ELF-1 (cell line): ENCODE measurements around the gene CCDC9B.

Experiments used
- DNase-seq: peaks from one replicate; pipeline ENCODE4 v3.0.0-alpha.2; 2016; ENCODE audit warnings: low read depth, low spot score

Gene CCDC9B

DNA sequence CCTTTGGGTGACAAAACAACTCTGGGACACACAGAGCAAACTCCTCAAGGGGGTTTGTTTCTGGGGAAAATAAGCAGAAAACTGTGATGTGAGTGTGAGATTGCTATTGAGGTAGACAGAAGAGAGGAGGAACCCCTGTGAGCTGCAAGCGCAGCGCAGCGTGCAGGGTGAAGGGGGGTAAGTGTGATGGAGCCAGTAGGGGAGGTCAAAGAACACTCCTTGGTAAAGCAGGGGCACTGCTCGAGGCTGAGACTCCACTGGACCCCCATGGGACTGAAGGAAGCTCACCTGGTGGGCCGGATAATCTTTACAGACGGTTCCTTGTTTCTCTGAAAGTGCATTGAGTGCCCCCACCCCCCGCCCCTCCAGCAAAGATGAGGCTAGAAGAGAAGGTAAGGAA lies 9.7 kb downstream of the CCDC9B start:
- DNase-seq = no peak

GRCh38 chr15:40330368-40330836 lies 10.3 kb downstream of the CCDC9B start:
- DNase-seq = no peak

- DNase-seq = no peak
Measured at GRCh38 chr15:40329804-40330203, 10.9 kb downstream of the CCDC9B start.

DNA sequence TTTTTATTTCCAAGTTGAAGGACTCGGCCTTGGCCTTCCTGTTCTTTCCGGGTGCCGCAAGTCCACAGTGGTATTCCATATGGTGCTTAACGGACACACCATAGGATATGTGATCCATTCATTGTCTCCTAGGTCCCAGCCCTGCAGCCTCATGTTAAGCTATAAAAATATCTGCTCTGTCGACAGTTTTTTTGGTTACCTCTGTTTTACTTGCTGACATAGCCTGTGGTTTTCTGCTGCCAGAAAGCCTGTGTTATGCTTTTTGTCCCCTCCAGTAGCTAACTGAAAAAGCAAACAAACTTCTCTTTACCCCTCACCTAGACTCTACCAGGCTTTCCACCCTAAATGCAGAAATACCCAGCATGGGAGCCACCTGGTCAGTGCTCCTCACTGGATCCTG lies 12.0 kb downstream of the CCDC9B start:
- DNase-seq = no peak

DNA sequence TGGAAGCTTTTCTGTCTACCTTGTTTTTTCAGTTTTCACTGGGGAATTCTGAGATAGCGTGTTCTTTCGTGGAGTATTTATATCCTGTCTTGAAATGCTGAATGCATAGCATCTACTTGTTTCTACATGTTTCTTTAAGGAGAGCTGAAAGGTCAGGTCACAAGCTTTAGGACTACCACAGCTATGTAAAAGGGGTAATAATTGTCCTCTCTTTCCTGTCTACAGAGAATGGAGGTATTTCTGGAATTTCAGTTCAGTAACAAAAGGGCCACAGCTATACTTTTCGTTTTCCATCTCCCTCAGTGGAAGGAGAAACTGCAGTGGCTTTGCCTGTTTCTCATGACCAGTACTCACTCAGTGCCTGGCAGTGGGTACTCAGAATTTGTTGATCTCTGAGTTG lies 12.6 kb downstream of the CCDC9B start:
- DNase-seq = no peak

GRCh38 chr15:40327457-40327856 lies 13.3 kb downstream of the CCDC9B start:
- DNase-seq = no peak

DNA sequence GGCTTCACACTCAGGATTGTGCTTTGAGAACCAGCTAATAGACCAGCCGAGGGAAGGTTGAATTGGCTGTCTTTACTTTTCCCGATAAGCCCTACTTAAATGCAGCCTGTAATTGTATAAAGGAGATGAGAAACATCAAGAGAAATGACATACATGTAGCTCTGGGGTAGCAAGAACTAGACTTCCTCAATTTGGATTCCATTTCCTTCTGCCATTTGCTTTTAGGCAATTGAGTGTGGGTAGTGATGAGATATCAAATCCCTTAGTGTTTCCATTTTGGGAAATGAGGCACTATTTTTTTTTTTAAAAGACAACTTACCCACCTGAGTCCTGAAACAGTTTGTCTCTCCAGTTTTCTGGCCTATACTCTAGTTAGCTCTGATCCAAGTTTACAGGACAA lies 15.0 kb downstream of the CCDC9B start:
- DNase-seq = no peak

DNA sequence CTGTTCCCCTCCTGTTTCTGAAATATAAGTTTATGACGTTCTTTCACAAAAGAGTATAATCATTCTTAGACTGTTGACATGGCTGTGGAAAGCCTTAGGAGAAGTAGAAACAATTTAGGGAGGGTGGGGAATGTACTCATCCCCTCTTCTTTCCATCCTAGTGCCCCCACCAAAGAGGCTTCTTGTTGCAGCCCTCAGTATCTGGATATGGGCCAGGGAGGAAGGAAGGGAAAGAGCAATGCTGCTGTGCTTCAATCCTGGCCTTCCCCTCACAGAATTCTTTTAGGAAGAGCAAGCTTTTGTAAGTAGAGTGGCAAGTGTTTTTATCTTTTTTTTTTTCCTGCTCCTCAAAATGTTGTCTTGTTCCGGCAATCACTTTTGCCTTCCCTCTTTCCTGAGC lies 15.6 kb downstream of the CCDC9B start:
- DNase-seq = no peak

DNA sequence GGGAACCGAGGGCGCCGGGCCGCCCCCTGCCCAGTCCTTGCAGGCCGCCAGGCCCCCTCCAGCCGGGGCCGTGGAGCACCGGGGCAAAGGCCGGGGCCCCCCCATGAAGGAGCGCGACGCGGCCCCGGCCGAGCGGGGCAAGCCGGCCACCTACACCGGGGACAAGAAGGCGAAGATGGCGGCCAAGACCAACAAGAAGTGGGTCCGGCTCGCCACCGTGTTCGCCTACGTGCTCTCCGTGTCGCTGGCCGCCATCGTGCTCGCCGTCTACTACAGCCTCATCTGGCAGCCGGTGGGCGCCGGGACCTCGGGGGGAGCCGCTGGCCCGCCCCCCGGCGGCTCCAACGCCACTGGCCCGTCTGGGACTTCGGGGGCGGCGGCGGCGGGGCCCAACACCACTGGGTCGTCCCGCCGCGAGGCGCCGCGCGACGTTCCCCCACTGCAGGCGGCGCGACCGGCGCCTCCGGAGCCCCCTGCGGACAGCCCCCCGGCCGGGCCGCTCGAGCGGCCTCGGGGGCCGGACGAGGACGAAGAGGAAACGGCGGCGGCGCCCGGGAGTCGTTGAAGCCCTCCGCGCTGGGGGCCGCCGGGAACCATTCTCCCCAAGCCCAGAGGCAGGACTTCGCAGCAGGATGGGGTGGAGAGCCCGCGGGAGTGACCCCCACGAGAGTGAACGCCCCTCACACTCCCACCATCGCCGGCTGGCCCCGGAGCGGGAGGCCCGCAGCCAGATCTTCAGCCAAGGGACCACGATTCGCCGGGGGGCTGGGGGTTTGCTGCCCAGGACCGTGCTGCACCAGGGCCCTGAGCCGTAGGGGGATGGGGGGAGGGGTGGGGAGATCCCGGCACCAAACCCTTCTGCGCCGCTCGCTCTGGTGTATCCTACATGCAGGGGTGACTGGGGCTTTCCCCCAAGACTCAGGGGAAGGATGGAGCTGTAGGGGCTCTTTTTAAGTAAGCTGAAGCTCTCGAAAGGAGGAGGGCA lies 16.5 kb downstream of the CCDC9B start:
- no peak for DNase-seq

DNA sequence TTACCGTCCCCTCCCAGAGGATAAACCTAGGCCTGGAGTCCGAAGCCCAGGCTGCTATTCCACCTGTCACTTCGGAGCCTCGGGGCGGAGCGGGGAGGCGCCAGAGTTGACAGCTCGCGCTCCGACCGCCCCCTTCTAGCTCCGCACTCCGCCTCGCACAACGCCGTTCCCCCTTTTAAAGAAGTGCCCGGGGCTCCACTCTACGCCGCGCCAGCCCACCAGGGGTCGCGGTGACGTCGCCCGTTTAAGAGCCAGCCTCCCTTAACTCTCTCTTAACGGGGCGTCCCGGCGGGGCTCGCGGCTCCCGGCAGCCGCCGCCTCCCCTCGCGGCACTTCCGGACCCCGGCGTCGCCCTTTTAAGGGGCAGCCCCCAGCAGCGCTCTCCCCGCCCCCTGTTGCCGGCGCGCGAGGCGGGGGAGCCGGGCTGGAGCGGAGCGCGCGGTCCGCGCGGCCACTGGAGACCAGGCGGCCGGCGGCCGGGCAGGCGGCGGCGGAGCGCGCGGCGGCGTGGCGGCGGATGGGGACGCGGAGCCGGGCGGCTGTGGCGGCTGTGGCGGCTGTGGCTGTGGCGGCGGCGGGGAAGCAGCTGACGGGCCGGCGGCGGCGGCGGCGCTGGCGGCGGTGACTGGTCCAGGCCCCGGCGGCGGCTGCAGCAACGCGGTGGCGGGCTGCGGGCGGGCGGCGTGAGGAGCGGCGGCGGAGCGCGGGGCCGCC lies 17.3 kb downstream of the CCDC9B start, which contains the start of gene INAFM2:
Gene INAFM2 (plus strand): TSS at position 454 of the 714 bp plus-strand sequence. CDS start 364 bp downstream, outside the sequence.
- peak; percentile 99 for DNase-seq

- DNase-seq = no peak
Measured at GRCh38 chr15:40322531-40323238, 18.1 kb downstream of the CCDC9B start.

- no peak for DNase-seq
Measured at GRCh38 chr15:40320931-40321371, 19.8 kb downstream of the CCDC9B start.

- no peak for DNase-seq
Measured at GRCh38 chr15:40320409-40320808, 20.3 kb downstream of the CCDC9B start.

DNA sequence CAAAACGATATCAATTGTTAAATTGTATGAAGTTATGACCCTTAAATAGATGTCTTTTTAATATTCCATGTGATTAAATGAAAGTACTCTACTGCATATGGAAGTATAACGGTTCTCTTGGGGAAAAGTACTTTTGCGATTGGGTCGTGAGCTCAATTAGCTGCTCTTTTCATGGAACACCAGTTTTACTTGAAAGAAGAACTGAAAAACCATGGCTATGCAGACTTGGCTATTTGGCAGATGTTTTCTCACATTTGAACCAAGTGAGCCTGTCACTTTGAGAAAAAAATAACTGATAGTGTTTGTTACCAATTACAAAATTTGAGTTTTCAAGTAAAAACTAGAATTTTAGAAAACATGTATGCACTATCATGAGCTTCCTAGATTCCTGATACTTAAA lies 23.2 kb downstream of the CCDC9B start:
- no peak for DNase-seq

GRCh38 chr15:40316931-40317330 lies 23.8 kb downstream of the CCDC9B start:
- DNase-seq = no peak

- DNase-seq = no peak
Measured at GRCh38 chr15:40314723-40315276, 25.9 kb downstream of the CCDC9B start.

- no peak for DNase-seq
Measured at GRCh38 chr15:40313531-40314398, 27.0 kb downstream of the CCDC9B start.

- no peak for DNase-seq
Measured at GRCh38 chr15:40312370-40313158, 28.2 kb downstream of the CCDC9B start.

DNA sequence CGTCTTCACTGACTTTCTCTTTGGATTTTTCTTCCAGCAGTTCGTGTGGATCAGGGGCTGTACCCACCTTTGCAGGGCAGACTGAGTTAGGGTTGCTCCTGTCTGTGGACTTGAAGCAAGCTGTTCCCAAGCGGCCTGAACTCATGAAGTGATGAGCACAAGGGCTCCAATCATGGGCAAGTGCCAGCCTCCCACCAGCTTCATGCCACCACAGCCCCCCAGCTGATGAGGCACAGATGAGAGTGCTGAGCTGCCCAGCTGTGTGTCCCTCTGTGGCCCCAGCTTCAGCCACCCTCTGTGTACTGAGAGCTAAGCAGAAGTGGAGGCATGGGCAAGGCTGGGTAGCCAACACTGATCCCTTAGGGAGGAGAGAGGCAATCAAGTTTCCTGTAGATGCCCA lies 29.7 kb downstream of the CCDC9B start:
- DNase-seq = no peak
